ENCODE results near the gene NRXN3.

DNA sequence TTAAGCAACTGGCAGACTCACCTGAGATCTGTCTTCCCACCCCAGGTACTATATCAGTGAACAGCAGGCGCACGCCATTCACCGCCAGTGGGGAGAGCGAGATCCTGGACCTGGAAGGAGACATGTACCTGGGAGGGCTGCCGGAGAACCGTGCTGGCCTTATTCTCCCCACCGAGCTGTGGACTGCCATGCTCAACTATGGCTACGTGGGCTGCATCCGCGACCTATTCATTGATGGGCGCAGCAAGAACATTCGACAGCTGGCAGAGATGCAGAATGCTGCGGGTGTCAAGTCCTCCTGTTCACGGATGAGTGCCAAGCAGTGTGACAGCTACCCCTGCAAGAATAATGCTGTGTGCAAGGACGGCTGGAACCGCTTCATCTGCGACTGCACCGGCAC, 544.5 kb downstream of the NRXN3 start:
- TF ChIP-seq CTCF (IDR thresholded peaks at IDR 0.05), result no peak
- TF ChIP-seq RCOR1 (IDR thresholded peaks at IDR 0.05; ENCODE audit: low read length), result no peak
- no peak for TF ChIP-seq SMC3 (IDR thresholded peaks at IDR 0.05; ENCODE audit: low read depth, low read length)
- TF ChIP-seq, protein P1, sequence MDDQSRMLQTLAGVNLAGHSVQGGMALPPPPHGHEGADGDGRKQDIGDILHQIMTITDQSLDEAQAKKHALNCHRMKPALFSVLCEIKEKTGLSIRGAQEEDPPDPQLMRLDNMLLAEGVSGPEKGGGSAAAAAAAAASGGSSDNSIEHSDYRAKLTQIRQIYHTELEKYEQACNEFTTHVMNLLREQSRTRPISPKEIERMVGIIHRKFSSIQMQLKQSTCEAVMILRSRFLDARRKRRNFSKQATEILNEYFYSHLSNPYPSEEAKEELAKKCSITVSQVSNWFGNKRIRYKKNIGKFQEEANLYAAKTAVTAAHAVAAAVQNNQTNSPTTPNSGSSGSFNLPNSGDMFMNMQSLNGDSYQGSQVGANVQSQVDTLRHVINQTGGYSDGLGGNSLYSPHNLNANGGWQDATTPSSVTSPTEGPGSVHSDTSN (IDR thresholded peaks at IDR 0.05), result no peak
- no peak for TF ChIP-seq RAD21 (IDR thresholded peaks at IDR 0.05; ENCODE audit: low read length)
- no peak for TF ChIP-seq POLR2AphosphoS5 (IDR thresholded peaks at IDR 0.05; ENCODE audit: low read depth, low read length)
- no peak for TF ChIP-seq RFX5 (IDR thresholded peaks at IDR 0.05; ENCODE audit: low read length)
- no peak for TF ChIP-seq USF2 (IDR thresholded peaks at IDR 0.05; ENCODE audit: borderline replicate concordance, low read depth, low read length)
- TF ChIP-seq EZH2phosphoT487 (IDR thresholded peaks at IDR 0.05; ENCODE audit: borderline replicate concordance, low read depth), result no peak
- TF ChIP-seq, protein P2, sequence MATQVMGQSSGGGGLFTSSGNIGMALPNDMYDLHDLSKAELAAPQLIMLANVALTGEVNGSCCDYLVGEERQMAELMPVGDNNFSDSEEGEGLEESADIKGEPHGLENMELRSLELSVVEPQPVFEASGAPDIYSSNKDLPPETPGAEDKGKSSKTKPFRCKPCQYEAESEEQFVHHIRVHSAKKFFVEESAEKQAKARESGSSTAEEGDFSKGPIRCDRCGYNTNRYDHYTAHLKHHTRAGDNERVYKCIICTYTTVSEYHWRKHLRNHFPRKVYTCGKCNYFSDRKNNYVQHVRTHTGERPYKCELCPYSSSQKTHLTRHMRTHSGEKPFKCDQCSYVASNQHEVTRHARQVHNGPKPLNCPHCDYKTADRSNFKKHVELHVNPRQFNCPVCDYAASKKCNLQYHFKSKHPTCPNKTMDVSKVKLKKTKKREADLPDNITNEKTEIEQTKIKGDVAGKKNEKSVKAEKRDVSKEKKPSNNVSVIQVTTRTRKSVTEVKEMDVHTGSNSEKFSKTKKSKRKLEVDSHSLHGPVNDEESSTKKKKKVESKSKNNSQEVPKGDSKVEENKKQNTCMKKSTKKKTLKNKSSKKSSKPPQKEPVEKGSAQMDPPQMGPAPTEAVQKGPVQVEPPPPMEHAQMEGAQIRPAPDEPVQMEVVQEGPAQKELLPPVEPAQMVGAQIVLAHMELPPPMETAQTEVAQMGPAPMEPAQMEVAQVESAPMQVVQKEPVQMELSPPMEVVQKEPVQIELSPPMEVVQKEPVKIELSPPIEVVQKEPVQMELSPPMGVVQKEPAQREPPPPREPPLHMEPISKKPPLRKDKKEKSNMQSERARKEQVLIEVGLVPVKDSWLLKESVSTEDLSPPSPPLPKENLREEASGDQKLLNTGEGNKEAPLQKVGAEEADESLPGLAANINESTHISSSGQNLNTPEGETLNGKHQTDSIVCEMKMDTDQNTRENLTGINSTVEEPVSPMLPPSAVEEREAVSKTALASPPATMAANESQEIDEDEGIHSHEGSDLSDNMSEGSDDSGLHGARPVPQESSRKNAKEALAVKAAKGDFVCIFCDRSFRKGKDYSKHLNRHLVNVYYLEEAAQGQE (IDR thresholded peaks at IDR 0.05; ENCODE audit: low read depth, low read length), result no peak
- TF ChIP-seq YY1 (IDR thresholded peaks at IDR 0.05; ENCODE audit: low read depth), result no peak
- no peak for TF ChIP-seq MAX (IDR thresholded peaks at IDR 0.05; ENCODE audit: low read depth)

Measured in SK-N-SH (cell line).